B cell (primary cell): ENCODE data around the gene ST6GAL1. TPM values are rescaled to one million over a fixed set of nuclear protein-coding genes. Genes with fewer than 3 reads are reported as not detected.
A peak's percentile ranks its signal among the peaks of the same experiment; 100 is the strongest.

ENCODE experiments used
- ATAC-seq: fragments of 200-7000 bp; cut with Tn5 transposase; one replicate; pipeline ENCODE4 v1.10.0; 2021; ENCODE audit warnings: low read depth, mild to moderate bottlenecking, moderate number of reproducible peaks, moderate library complexity
- CTCF ChIA-PET: fragments of 350-600 bp; sonication (Branson Sonifier 250); formaldehyde crosslinking; loops from one replicate; lab custom pipeline; 2021; ENCODE audit warnings: antibody characterized with exemption, inconsistent platforms; lab: Charles Lee
- POLR2A ChIA-PET: fragments of 350-600 bp; sonication (Branson Sonifier 250); formaldehyde crosslinking; loops from one replicate; lab custom pipeline; 2021; ENCODE audit warnings: antibody characterized with exemption; lab: Charles Lee
- DNase-seq: peaks from one replicate; pipeline ENCODE4 v3.0.0; 2013
- H2AFZ ChIP-seq: 2 replicates; pipeline ENCODE4 v1.6.1; 2012; ENCODE audit warnings: mild to moderate bottlenecking, low read depth, low read length; ENCODE audit not compliant: insufficient read depth, poor library complexity, severe bottlenecking
- H3K27ac ChIP-seq, 2 donors: 1 replicate in 1 of 2; 2 replicates in 1 of 2; pipeline ENCODE4 v1.5.1; 2012 to 2013; ENCODE audit warnings: low read length in 2 of 2, mild to moderate bottlenecking in 2 of 2, moderate library complexity in 1 of 2
- H3K27me3 ChIP-seq, 4 experiments: fragments of 200-600 bp in 1 of 4; sonication (generic) in 1 of 4; replicated peaks in 1 of 4; 1 replicate in 2 of 4; 2 replicates in 2 of 4; pipeline versions ENCODE4 v1.6.1 to v1.7.0; 2013 to 2016; ENCODE audit warnings: low read length in 3 of 4, mild to moderate bottlenecking in 2 of 4, mixed read lengths in 1 of 4, moderate library complexity in 1 of 4; ENCODE audit not compliant: insufficient read depth in 4 of 4, control insufficient read depth in 3 of 4; ENCODE audit errors: control extremely low read depth in 1 of 4
- H3K36me3 ChIP-seq, 2 experiments: replicated peaks in 1 of 2; 1 replicate in 1 of 2; 2 replicates in 1 of 2; pipeline versions ENCODE4 v1.6.1 to v1.7.1; 2013; ENCODE audit warnings: low read length in 1 of 2; ENCODE audit not compliant: insufficient read depth in 2 of 2, control insufficient read depth in 1 of 2; ENCODE audit errors: control extremely low read depth in 1 of 2, extremely low read depth in 1 of 2
- H3K4me1 ChIP-seq, 2 donors: fragments of 200-600 bp in 1 of 2; sonication (generic) in 1 of 2; 1 replicate in 1 of 2; 2 replicates in 1 of 2; pipeline versions ENCODE4 v1.5.1 to v1.6.1; 2013 to 2017; ENCODE audit warnings: low read length in 2 of 2; ENCODE audit not compliant: control insufficient read depth in 2 of 2, insufficient read depth in 2 of 2
- H3K4me2 ChIP-seq: replicated peaks from 2 replicates; pipeline ENCODE3; 2012; ENCODE audit warnings: mild to moderate bottlenecking, low read depth, low read length; ENCODE audit not compliant: poor library complexity, severe bottlenecking
- H3K4me3 ChIP-seq, 5 experiments: fragments of 200-600 bp in 1 of 5; sonication (generic) in 1 of 5; 1 replicate in 3 of 5; 2 replicates in 2 of 5; pipeline versions ENCODE4 v1.5.1 to v1.7.0; 2011 to 2016; ENCODE audit warnings: low read length in 4 of 5, mild to moderate bottlenecking in 4 of 5, low read depth in 2 of 5, control low read depth in 1 of 5, moderate library complexity in 1 of 5; ENCODE audit not compliant: insufficient read depth in 1 of 5; ENCODE audit errors: control extremely low read depth in 1 of 5, extremely low read depth in 1 of 5
- H3K79me2 ChIP-seq: fragments of 200-600 bp; sonication (generic); one replicate; pipeline ENCODE4 v1.6.0; 2016; ENCODE audit warnings: low read length; ENCODE audit not compliant: control insufficient read depth, insufficient read depth
- H3K9ac ChIP-seq: fragments of 200-600 bp; sonication (generic); 2 replicates; pipeline ENCODE4 v1.6.1; 2017; ENCODE audit warnings: mild to moderate bottlenecking, low read length, moderate library complexity
- H3K9me3 ChIP-seq, 3 donors: one replicate each; pipeline versions ENCODE4 v1.6.1 to v1.7.1; 2013; ENCODE audit warnings: low read length in 2 of 3; ENCODE audit not compliant: control insufficient read depth in 2 of 3, insufficient read depth in 1 of 3; ENCODE audit errors: control extremely low read depth in 1 of 3
- H4K20me1 ChIP-seq: 2 replicates; pipeline ENCODE4 v1.6.0; 2012; ENCODE audit warnings: mild to moderate bottlenecking, low read length; ENCODE audit not compliant: insufficient read depth, control insufficient read depth, poor library complexity, severe bottlenecking
- H3K27ac Mint-ChIP-seq: one replicate; pipeline ENCODE4 v1.8.0; 2021; ENCODE audit warnings: mixed read lengths
- H3K27me3 Mint-ChIP-seq: one replicate; pipeline ENCODE4 v1.8.0; 2021; ENCODE audit warnings: mixed read lengths
- H3K4me1 Mint-ChIP-seq: one replicate; pipeline ENCODE4 v1.8.0; 2021; ENCODE audit warnings: mixed read lengths
- H3K4me3 Mint-ChIP-seq: one replicate; pipeline ENCODE4 v1.8.0; 2021; ENCODE audit warnings: mixed read lengths
- H3K9me3 Mint-ChIP-seq: one replicate; pipeline ENCODE4 v1.8.0; 2022; ENCODE audit warnings: mixed read lengths; ENCODE audit not compliant: insufficient read depth
- CTCF ChIP-seq: fragments of 200-600 bp; IDR thresholded peaks from one replicate; pipeline ENCODE4 v1.8.0; 2022; ENCODE audit warnings: antibody characterized with exemption, mild to moderate bottlenecking
- EZH2 ChIP-seq: IDR thresholded peaks from 2 replicates; pipeline ENCODE4 v1.6.1; 2012; ENCODE audit warnings: borderline replicate concordance, low read depth, mild to moderate bottlenecking, moderate library complexity, low read length; ENCODE audit not compliant: insufficient read depth, poor library complexity, severe bottlenecking
- WGBS: methylation state at CpG from one replicate; pipeline ENCODE4 v1.1.5; 2013; ENCODE audit warnings: missing lambda C conversion rate; ENCODE audit not compliant: insufficient coverage; 5-methylcytosine and 5-hydroxymethylcytosine counted together
- intact Hi-C: fragments of 100-400 bp; cut with micrococcal nuclease; formaldehyde crosslinking; loops from one replicate; pipeline ENCODE4 v1.10.0; 2022
- polyA plus RNA-seq: library from polyadenylated mRNA; depleted of rRNA; stranded (reverse); fragments of >200 nt; gene quantifications from 2 replicates; pipeline ENCODE4 v1.2.3, GENCODE V29; 2012
- total RNA-seq, 2 donors: library from RNA; stranded (reverse); fragments of 120-200 nt in 1 of 2; gene quantifications; 1 replicate in 1 of 2; 2 replicates in 1 of 2; pipeline versions ENCODE4 v1.2.3 to v1.2.4, GENCODE V29; 2013 to 2022

Gene ST6GAL1
- total and polyA plus RNA-seq, 2 donors (not counting 1 experiment from before 2014, with no cell fraction given), result 174 to 563 TPM

DNA sequence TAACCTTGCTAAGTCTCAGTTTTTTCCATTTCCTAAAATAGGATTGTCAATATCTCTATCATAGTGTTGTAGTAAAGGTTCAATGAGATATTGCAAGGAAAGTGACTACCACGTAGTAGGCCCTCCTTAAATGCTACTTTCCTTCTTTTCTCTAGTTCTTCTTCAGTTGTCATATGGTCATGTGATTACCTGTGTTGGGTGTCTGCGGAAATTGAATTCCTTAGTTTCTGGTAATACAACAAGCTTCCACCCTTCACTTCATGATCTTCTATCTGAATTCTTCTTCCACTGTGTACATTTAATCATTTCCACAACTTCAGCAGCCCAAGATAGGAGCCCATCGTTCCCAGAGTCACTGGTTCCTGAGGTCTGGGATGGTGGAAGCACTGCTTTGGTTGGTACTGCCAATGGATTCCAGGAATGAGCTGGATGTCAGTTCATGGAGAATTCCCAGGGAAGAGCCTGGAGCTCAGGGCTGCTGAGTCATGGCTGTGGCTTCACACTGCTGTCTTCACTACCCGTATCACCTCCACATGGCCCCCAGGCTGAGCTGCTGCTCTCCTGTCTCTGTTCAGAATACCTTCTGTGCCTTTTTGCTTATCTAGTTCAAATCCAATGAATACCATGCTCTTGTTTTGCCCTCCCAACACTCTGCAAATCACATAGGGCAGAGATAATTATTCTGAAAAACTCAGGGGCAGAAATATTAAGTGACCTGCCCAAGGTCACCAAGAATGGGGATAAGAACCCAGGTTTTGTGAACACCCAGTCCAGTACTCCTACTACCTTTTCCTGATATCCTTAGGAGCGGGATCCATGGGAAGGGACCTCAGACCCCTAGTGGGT is 110.4 kb downstream of the ST6GAL1 start:
- H3K4me1 ChIP-seq, result peaks cover 76 to 77% of the 10 kb centered on the region in 2 donors
- H3K79me2 ChIP-seq, result peaks cover 94% of the 10 kb centered on the region
- H3K4me3 Mint-ChIP-seq, result peak overlapping the region; percentile 55
- H3K27me3 Mint-ChIP-seq, result no peaks in the 10 kb centered on the region
- peaks cover 2 to 81% of the 10 kb centered on the region in 2 experiments for H3K36me3 ChIP-seq
- ChIA-PET POLR2A (interaction anchor here (0.5 to 1.4 kb wide), 5 partner anchors 15 to 94 kb away, joined by 3 to 6 read pairs (median 3); no protein-coding TSS in a partner anchor), CTCF (interaction anchor here (0.6 to 2.5 kb wide), 6 partner anchors 13 to 99 kb away, joined by 3 to 6 read pairs (median 3); partner anchors contain the start of gene RPL39L)
- no peak overlapping the region for H2AFZ ChIP-seq
- WGBS, result 83% methylated on average over 1 of the region's 5 CpGs
- H3K4me2 ChIP-seq, result peak overlapping the region; percentile 67
- H3K27ac ChIP-seq, result peak overlapping the region; percentile 89 to 92
- peak overlapping the region; percentile 90 for H3K27ac Mint-ChIP-seq
- no peak for ATAC-seq
- TF ChIP-seq CTCF, result no peak
- no peak for TF ChIP-seq EZH2
- H3K4me1 Mint-ChIP-seq, result peaks cover 84% of the 10 kb centered on the region
- H4K20me1 ChIP-seq, result peaks cover 11% of the 10 kb centered on the region
- H3K27me3 ChIP-seq, result no peaks in the 10 kb centered on the region
- DNase-seq, result peak; percentile 10
- peaks cover 0 to 3% (median 0%) of the 10 kb centered on the region in 3 donors for H3K9me3 ChIP-seq
- intact Hi-C loops, result loop anchor here (1.0 kb wide), 1 partner anchor 9 kb away; no protein-coding TSS in a partner anchor
- H3K4me3 ChIP-seq, result no peak overlapping the region
- no peaks in the 10 kb centered on the region for H3K9me3 Mint-ChIP-seq
- H3K9ac ChIP-seq, result no peak overlapping the region
